Endothelial cell (in vitro differentiated cells): Measurements from ENCODE around the gene EDNRA. TPM values are rescaled to one million over a fixed set of nuclear protein-coding genes. Genes with fewer than 3 reads are reported as not detected.

Experiments
- DNase-seq: peaks from one replicate; pipeline ENCODE4 v3.0.0; 2021; ENCODE audit warnings: low spot score
- H3K27ac Mint-ChIP-seq: one replicate; pipeline ENCODE4 v1.8.0; 2021; ENCODE audit warnings: mixed read lengths, inconsistent platforms; ENCODE audit not compliant: unreplicated experiment
- H3K27me3 Mint-ChIP-seq: one replicate; pipeline ENCODE4 v1.8.0; 2021; ENCODE audit warnings: mild to moderate bottlenecking, moderate library complexity, mixed read lengths, inconsistent platforms; ENCODE audit not compliant: unreplicated experiment
- H3K36me3 Mint-ChIP-seq: one replicate; pipeline ENCODE4 v1.8.0; 2021; ENCODE audit warnings: mild to moderate bottlenecking, low read depth, mixed read lengths, inconsistent platforms; ENCODE audit not compliant: unreplicated experiment
- H3K4me1 Mint-ChIP-seq: one replicate; pipeline ENCODE4 v1.8.0; 2021; ENCODE audit warnings: mild to moderate bottlenecking, mixed read lengths, inconsistent platforms; ENCODE audit not compliant: unreplicated experiment
- H3K4me3 Mint-ChIP-seq: one replicate; pipeline ENCODE4 v1.8.0; 2021; ENCODE audit warnings: mild to moderate bottlenecking, mixed read lengths, inconsistent platforms; ENCODE audit not compliant: unreplicated experiment
- H3K9me3 Mint-ChIP-seq: one replicate; pipeline ENCODE4 v1.8.0; 2021; ENCODE audit warnings: mixed read lengths, inconsistent platforms; ENCODE audit not compliant: unreplicated experiment
- CTCF ChIP-seq: fragments of 200-600 bp; sonication (generic); IDR thresholded peaks from one replicate; pipeline ENCODE4 v1.5.0; 2021; ENCODE audit warnings: antibody characterized with exemption; ENCODE audit not compliant: unreplicated experiment
- total RNA-seq: library from RNA; stranded (reverse); fragmentation: NEBNext Ultra II Directional; extraction: Animal tissue kit (Norgen Biotek cat#: 25700); gene quantifications from one replicate; pipeline ENCODE4 v1.2.1, GENCODE V29; 2021; ENCODE audit not compliant: unreplicated experiment

The EDNRA gene
- total RNA-seq, 1 donor from 2014 or later, result 0.23 TPM

- Mint-ChIP-seq H3K27me3 (no peaks in the 10 kb centered on the region), H3K4me3 (no peak overlapping the region), H3K4me1 (no peaks in the 10 kb centered on the region), H3K36me3 (no peaks in the 10 kb centered on the region), H3K9me3 (no peaks in the 10 kb centered on the region), H3K27ac (no peak overlapping the region)
- DNase-seq, result no peak
- TF ChIP-seq CTCF, result no peak
Measured at GRCh38 chr4:147508346-147508745, 27.4 kb downstream of the EDNRA start.

GRCh38 chr4:147509386-147509785 is 28.5 kb downstream of the EDNRA start:
- Mint-ChIP-seq H3K27ac (no peak overlapping the region), H3K36me3 (no peaks in the 10 kb centered on the region)
- no peak for DNase-seq

GRCh38 chr4:147510962-147511668 is 30.2 kb downstream of the EDNRA start:
- Mint-ChIP-seq H3K9me3 (no peaks in the 10 kb centered on the region), H3K4me3 (no peak overlapping the region), H3K36me3 (no peaks in the 10 kb centered on the region), H3K27ac (no peak overlapping the region), H3K4me1 (no peaks in the 10 kb centered on the region), H3K27me3 (no peaks in the 10 kb centered on the region)
- TF ChIP-seq CTCF, result no peak
- DNase-seq, result no peak

More at GRCh38 chr4:147509386-147509785, 28.5 kb downstream of the EDNRA start:
- no peak for TF ChIP-seq CTCF
- H3K9me3 Mint-ChIP-seq, result no peaks in the 10 kb centered on the region
- H3K27me3 Mint-ChIP-seq, result no peaks in the 10 kb centered on the region
- no peak overlapping the region for H3K4me3 Mint-ChIP-seq
- no peaks in the 10 kb centered on the region for H3K4me1 Mint-ChIP-seq

- Mint-ChIP-seq H3K9me3 (no peaks in the 10 kb centered on the region), H3K36me3 (no peaks in the 10 kb centered on the region), H3K4me3 (no peak overlapping the region), H3K27ac (no peak overlapping the region), H3K27me3 (no peaks in the 10 kb centered on the region), H3K4me1 (peaks cover 4% of the 10 kb centered on the region)
- no peak for TF ChIP-seq CTCF
- DNase-seq, result no peak
Measured at GRCh38 chr4:147513091-147513490, 32.2 kb downstream of the EDNRA start.

GRCh38 chr4:147513952-147514351 is 33.1 kb downstream of the EDNRA start:
- Mint-ChIP-seq H3K27ac (no peak overlapping the region), H3K4me1 (peaks cover 4% of the 10 kb centered on the region), H3K36me3 (no peaks in the 10 kb centered on the region), H3K27me3 (no peaks in the 10 kb centered on the region), H3K4me3 (no peak overlapping the region), H3K9me3 (no peaks in the 10 kb centered on the region)
- DNase-seq, result no peak
- TF ChIP-seq CTCF, result peak; percentile 40
